HG03571 (cell line): ENCODE measurements around the gene RING1.
"Not testable (repeated sequence)": the region's sequence is repeated elsewhere in the genome, so short reads cannot be mapped to it uniquely, and the experiment has no call there.

Experiments
- ATAC-seq: cut with Tn5 transposase; IDR thresholded peaks from one replicate; pipeline ENCODE4 v1.9.1; 2021; ENCODE audit not compliant: unreplicated experiment

RING1 gene

DNA sequence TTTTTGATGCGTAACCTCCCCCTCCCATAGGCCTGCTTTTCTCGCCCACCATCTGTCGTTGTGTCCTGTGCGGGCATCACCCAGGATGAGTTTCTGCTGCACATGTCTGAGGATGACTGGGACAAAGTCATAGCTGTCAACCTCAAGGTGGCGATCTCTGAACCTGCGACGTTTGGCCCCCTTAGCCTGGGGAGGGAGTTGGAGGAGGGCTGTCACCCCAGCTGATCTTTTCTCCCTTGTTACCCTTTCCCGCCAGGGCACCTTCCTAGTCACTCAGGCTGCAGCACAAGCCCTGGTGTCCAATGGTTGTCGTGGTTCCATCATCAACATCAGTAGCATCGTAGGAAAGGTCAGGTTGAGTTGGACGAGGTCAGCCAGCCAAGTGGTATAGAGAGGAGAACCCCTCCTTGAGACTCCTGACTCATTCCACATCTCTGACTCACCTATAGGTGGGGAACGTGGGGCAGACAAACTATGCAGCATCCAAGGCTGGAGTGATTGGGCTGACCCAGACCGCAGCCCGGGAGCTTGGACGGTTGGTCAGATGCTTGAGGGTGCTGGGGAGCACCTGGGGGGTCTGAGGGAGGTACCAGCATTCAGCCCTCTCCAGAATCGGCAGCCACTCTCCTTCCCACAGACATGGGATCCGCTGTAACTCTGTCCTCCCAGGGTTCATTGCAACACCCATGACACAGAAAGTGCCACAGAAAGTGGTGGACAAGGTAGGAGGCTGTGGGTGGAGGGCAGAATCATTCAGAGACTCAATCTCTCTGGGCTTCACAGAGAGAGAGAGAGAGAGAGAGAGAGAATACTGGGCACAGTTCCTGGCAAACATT, 2.9 kb upstream of the RING1 start:
- ATAC-seq: no peak

DNA sequence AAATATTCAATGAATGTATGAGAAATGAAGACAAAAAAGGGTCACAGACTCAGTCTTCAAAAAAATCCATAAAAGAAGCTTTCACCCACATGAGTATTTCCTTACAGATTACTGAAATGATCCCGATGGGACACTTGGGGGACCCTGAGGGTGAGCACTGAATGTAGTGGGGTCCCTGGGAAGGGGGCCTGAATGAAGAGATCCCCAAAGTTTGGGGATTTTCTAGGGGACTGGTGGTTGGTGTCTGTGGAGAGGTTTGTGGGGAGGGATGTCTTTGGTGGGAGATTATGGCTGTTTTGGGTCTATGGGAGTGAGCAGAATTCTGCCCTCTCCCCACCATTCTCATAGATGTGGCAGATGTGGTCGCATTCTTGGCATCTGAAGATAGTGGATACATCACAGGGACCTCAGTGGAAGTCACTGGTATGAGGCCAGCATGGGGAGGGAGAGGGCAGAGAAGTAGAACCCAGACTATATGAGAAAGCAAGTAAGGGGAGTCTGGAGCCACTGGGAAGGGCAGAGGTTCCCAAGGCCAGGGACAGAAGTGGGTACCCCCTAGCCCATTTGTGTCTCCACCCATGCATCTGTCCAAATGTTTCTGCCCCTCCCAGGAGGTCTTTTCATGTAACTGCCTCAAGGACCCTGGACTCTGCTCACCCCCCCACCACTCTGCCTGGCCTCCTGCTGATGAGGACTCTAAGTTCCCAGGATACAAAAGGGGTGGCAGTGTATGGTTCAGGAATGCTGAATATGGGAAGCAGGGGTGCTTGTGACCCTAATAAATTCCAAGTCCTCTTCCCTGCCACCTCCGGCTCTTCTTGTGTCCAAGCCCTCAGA, 2.1 kb upstream of the RING1 start:
- ATAC-seq: no peak

DNA sequence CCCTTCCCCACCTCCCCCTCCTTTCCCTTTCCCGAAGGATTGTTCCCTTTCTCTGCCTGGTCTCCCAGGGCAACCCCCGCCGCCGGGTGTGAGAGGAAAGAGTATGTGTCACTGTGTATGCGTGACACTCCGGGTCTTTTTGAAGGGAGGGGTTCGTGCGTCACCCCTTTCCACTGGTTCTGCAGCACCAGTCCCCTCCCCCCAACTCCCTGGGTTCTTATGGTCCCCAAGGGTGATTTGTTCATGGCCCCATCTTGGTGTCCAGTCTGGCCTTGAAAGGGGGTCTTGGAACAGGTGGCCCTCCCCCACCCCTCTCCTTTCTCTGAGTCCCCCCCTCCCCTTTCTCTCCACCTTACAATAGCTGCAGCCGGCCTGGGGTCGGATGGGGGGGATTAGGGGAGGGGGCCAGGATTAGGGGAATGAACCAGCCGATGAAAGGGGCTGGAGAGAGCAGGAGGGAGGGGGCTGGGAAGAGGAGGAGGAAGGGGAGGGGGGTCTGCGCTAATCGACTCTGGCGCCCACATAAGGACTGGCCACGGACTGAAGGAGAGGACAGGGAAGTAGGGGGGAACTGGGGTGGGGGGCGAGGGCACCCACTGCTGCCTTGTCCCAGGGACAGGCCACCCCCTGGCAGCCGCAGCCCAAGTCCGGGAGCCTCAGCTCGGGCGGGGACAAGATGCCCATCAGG, 1.3 kb upstream of the RING1 start:
- ATAC-seq: no peak

DNA sequence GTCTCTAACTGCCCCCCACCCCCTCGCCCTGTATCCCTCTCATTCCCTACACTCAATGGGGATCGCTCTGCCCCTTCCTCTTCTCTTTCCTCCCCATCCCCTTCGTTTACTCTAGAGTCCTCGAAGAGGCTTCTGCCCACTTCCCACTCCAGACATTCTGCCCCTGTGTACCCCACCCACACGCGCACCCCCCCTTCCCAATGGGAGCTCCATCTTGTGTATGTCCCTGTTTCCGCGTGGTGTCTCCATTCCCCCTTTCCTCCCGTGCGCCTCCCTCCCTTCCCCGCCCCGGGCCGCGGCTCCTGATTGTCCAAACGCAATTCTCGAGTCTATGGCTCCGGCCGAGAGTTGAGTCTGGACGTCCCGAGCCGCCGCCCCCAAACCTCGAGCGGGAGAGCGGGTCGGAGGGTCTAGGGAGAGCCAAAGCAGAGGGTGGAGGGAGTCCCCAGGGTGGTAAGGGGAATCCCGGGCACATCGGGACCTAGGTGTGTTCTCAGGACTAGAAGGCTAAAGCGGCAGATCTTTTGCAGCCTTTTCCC, 679 bp upstream of the RING1 start:
- no peak for ATAC-seq

DNA sequence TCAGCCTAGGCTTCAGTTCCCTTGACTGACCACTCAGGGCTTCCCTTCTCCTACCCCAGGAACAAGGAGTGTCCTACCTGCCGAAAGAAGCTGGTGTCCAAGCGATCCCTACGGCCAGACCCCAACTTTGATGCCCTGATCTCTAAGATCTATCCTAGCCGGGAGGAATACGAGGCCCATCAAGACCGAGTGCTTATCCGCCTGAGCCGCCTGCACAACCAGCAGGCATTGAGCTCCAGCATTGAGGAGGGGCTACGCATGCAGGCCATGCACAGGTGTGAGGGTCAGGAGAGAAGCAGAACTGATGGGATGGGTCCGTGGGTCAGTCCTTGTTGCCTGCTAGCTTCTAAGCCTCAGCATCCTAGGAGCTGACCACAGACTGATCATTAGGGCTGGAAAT, 1.6 kb downstream of the RING1 start:
- no peak for ATAC-seq

DNA sequence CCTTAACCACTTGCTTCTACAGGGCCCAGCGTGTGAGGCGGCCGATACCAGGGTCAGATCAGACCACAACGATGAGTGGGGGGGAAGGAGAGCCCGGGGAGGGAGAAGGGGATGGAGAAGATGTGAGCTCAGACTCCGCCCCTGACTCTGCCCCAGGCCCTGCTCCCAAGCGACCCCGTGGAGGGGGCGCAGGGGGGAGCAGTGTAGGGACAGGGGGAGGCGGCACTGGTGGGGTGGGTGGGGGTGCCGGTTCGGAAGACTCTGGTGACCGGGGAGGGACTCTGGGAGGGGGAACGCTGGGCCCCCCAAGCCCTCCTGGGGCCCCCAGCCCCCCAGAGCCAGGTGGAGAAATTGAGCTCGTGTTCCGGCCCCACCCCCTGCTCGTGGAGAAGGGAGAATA, 2.8 kb downstream of the RING1 start:
- no peak for ATAC-seq

DNA sequence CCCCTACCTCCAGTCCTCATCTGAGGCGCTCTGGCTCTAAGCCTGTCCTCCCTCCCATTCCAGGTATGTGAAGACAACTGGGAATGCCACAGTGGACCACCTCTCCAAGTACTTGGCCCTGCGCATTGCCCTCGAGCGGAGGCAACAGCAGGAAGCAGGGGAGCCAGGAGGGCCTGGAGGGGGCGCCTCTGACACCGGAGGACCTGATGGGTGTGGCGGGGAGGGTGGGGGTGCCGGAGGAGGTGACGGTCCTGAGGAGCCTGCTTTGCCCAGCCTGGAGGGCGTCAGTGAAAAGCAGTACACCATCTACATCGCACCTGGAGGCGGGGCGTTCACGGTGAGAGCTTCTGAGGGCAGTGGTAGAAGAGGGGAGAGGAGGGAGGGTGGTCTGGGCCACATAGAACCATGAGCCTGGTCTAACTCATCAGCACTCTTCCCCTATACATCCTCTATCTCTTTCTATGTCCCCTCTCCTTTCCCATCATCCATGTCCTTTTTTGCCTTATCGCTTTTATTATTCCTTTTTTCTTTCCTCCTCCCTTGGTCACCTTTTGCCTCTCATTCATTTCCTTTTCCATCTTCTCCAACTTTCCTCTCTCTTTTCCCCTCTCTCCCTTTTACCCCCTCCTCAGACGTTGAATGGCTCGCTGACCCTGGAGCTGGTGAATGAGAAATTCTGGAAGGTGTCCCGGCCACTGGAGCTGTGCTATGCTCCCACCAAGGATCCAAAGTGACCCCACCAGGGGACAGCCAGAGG, 3.5 kb downstream of the RING1 start:
- ATAC-seq: no peak

DNA sequence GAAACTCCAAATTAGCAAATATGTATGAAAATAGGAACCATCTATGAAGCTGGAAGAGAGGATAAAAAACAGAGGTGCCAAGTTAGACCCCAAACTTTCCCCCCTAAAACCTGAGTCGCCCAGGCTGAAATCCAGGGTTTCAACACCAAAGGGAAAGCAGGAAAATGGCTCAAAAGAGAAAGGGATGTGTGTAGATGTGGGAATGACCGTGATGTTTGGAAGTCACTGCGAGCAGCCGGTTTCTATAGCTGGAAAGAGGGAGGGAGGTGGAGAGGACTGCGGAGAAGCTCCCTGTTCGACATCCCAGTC, 4.5 kb downstream of the RING1 start:
- no peak for ATAC-seq

DNA sequence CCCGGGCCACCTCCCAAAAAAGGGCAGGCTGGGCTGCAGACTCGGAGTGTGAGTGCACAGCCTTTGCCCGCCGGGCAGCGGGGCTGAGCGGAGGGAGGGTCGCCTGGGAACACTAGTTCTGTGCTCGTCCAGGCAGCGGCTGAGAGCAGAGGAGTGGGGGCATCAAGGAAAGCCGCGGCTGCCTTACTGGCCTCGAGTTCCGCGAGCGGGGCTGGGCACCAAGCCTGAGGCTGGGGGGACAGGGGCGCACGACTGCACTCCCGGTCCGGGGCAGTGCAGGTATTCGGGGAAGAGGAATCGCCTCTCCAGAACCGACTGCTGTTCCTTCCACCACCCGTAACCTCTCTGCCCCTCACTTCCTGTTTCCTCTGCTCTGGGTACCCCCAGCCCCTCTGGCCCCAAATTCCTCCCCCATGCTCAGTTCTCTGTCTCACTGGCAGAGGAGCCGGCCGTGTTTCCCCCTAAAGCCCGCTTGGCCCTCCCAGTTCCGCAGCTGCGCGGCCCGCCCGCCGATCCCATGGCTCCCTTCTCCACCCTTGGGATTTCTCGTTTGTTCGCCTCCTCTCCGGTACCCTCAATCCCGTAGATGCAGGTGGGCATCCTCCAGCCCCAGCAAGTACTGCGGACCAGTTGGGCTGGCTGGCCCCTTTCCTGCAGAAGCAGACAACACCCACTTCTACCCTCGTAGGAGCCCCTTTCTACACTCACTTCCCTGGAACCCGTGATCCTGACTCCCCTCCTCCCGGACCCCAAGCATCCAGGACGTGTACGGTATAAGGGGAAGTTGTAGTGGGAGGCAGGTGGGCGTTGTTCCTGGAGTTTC, 5.1 kb downstream of the RING1 start:
- ATAC-seq: no peak

DNA sequence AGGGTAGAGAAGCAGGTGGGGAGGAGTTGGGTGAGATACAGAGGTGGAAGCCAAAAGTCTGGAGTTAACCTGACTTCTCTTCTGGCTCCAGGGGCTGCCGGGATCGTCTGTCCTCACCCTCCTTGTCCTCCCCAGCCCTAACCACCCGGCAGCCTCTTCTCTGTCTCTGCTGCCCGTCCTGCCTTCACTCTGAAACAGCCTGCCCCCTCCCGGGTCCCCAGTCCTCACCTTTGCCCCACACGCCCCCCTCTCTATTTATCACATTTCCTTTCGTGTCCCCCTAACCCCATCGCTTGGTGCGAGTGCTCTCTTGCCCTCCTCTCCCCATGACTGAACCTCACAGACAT, 5.7 kb downstream of the RING1 start:
- ATAC-seq: no peak

DNA sequence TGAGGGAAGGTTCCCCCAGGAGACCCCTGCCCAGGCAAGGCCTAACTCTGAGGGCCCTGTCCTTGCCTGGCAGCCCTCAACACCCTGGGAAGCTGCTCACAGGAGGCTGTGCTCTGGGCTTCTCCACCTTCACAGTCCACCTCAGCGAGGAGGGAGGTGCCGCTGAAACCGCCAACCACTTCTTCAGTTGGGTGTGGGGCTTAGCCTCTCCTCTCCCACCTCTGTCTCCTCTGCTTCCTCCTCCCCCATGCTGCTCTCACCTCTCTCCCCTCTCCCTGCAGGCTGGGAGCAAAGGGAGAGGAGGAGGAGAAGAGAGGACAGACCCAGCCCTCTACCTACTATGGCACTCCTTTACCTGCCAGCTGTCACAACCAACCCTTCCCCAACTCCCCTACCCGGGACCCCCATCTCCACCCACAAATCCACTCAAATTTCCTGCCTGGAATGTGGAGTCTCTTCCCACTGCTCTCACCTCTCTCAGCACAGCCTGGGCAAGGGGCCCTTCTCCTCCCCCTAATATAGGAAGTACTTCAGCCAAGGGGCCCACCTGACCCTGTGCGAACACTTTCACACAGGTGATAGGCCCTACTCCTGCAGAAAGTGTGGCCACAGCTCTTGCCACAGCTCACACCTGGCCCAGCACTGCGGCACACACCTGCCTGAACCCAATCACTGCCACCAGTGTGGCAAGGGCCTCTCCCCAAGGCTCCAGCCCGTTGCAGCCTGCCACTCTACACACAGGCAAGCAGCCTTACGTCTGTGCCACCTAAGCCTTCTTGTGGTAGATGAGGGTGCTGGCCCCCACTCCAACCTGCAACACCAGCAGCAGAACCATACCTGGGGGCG, 7.2 kb downstream of the RING1 start:
- no peak for ATAC-seq

DNA sequence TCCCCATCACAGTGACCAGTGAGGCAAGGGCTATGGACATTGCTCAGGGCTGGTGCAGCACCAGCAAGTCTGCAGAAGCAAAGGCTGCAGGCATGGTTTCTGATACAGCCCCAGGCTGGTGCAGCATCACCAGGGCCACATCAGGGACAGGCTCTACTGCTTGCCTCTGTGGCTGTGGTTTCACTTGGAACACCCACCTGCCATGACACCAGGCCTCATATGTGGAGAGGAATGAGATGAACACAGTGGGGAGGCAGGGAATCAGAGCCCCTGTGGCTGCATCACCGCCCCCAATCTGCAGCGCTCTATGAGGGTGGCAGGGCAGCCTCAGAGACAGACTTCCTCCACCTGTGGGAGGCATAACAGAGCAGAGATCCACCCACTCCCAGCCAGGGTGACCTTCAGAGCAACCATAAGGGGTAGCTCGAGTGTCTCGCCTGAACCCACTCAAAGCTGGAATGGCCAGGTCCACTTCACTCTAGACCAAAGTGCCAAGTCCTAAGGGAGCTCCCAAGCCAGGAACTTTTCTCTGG, 7.9 kb downstream of the RING1 start:
- ATAC-seq: no peak

DNA sequence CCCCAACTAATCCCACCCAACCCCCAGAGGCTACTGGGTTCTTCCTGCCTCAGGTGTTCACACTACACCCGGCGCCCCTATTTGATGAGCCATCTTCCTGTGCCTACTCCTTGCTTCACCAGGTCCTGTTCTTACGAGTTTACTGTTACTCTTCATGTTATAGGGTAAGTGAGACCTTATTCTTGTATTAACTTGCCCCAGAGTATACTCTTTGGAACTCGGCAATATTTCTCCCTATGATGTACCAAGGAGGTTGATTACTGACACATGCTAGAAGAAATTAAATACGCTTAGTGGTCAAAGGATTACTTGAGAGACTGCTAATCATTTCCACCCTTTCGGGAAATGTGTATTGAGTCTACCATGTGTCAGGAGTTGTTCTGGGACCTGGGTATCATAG, 8.9 kb downstream of the RING1 start:
- ATAC-seq: no peak

DNA sequence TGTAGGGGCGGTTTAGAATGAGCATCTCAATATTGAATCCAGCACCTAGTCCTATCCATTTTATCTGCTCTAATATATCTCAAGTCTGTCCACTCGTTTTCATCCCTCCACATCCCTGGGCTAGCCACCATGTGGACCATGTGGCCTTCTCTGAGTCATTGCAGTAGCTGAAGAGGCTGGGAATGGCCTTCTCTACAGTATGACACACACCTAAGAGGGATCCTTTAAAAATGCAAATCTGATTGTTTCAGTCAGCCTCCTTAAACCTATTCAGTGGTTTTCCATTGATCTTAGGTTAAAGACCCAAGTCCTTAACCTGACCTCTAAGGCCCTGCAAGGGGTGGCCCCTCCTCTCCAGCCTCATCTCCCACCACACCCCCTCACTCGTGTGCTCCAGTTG, 9.4 kb downstream of the RING1 start:
- no peak for ATAC-seq

DNA sequence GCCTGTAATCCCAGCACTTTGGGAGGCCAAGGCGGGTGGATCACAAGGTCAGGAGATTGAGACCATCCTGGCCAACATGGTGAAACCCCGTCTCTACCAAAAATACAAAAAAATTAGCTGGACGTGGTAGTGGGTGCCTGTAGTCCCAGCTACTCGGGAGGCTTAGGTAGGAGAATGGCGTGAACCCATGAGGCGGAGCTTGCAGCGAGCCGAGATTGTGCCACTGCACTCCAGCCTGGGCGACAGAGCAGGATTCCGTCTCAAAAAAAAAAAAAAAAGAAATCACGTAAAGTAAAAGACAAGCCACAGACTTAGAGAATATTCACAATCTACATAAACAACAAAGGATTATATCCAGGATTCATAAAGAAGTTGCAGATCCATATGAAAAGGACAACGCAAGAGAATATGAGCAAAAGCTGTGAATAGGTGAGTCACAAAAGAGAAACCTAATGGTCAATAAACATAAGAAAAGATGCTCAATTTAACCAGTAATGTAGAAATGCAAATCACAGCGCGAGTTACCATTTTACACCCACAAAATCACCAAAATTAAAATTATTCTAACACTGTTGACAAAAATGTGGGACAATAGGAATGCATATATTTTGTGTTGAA, 18.3 kb downstream of the RING1 start:
- not testable (repeated sequence) for ATAC-seq

DNA sequence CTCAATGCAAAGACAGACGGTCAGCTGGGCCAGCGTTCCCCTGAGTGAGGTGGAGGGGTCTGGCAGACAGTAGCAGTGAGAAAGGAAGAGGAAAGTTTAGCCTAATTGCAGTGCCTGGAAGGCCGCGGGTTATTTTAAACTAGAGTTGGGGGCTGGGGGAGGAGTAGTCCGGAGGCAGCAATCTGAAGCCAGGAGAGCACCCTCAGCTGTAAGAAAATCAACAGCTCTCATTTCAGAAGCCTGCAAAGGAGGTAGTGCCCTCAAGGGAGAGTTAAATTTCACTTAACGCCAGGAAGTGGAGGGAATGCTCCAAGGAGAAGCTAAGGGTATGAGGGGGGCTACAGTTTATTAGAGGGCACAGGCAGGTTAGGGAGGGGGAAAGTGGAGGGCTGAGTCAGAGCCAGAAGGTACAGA, 26.9 kb downstream of the RING1 start:
- no peak for ATAC-seq

DNA sequence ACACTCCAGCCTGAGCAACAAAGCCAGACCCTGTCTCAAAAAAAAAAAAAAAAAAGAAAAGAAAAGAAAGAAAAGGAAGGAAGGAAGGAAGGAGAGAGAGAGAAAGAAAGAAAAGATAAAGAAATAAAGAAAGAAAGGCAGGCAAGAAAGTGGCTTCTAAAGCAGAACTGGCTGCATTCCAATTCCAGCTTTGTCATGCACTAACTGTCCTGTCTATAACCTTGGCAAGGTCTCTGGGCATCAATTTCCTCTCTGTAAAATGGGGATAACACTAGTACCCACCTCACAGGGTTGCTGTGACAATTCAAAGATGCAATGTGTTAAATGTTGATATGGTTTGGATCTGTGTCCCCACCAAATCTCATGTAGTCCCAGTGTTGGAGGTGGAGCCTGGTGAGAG, 28.0 kb downstream of the RING1 start:
- ATAC-seq: no peak

DNA sequence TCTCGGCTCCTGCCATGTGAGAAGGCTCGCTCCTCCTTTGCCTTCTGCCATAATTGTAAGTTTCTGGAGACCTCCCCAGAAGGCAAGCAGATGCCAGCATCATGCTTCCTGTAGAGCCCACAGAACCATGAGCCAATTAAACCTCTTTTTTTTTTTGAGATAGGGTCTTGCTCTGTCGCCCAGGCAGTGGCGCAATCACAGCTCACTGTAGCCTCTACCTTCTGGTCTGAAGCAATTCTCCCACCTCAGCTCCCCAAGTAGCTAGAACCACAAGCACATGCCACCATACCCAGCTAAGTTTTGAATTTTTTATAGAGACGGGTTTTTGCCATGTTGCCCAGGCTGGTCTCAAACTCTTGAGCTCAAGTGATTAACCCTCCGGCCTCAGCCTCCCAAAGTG, 28.6 kb downstream of the RING1 start:
- ATAC-seq: no peak

DNA sequence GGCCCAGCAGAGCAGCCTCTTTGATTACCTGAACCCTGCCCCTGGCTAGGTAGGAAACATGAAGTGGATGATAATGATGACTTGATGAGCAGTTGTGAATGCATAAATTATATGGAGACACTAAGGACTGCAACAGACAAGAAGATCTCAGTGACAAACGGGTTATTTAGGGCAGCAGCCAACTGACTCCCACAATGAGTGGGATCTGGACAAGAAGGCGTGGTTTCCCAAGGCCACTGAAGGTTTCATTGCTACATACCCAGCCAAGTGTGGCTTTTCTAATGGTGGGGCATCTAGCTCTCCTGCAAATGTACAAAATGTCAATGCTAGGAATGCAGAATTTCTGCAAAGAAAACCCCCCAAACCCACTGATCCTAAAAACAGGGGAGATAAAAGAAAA, 29.4 kb downstream of the RING1 start:
- no peak for ATAC-seq
